Measurements from ENCODE around the gene SH3GL1.
A peak's percentile ranks its signal among the peaks of the same experiment; 100 is the strongest.

Gene SH3GL1

GRCh38 chr19:4400135-4400936 is at the start of gene SH3GL1:
TSS of gene SH3GL1 (minus strand) at chr19:4400547. CDS start at chr19:4400368, 179 bp downstream.
- peak; percentile 71 for DNase-seq

GRCh38 chr19:4449639-4450028 is 49.3 kb upstream of the SH3GL1 start:
- no peak for DNase-seq

GRCh38 chr19:4449022-4449638 is 48.8 kb upstream of the SH3GL1 start:
- no peak for DNase-seq

- DNase-seq = no peak
Observed at GRCh38 chr19:4448147-4448985, 48.0 kb upstream of the SH3GL1 start.

- DNase-seq = no peak
Observed at GRCh38 chr19:4447327-4448146, 47.2 kb upstream of the SH3GL1 start.

GRCh38 chr19:4446704-4447200 is 46.4 kb upstream of the SH3GL1 start:
- no peak for DNase-seq

- DNase-seq = no peak
Observed at GRCh38 chr19:4445963-4446703, 45.8 kb upstream of the SH3GL1 start.

GRCh38 chr19:4444765-4445741 is 44.7 kb upstream of the SH3GL1 start:
- DNase-seq = no peak

GRCh38 chr19:4443966-4444764 is 43.8 kb upstream of the SH3GL1 start:
- no peak for DNase-seq

- no peak for DNase-seq
Observed at GRCh38 chr19:4443188-4443587, 42.8 kb upstream of the SH3GL1 start.

GRCh38 chr19:4442819-4443146 is 42.4 kb upstream of the SH3GL1 start:
- no peak for DNase-seq

GRCh38 chr19:4441994-4442818 is 41.9 kb upstream of the SH3GL1 start:
- DNase-seq = no peak

- no peak for DNase-seq
Observed at GRCh38 chr19:4439243-4439642, 38.9 kb upstream of the SH3GL1 start.

GRCh38 chr19:4437103-4437502 is 36.8 kb upstream of the SH3GL1 start:
- no peak for DNase-seq

GRCh38 chr19:4436231-4436630 is 35.9 kb upstream of the SH3GL1 start:
- DNase-seq = no peak

- DNase-seq = no peak
Observed at GRCh38 chr19:4434391-4434790, 34.0 kb upstream of the SH3GL1 start.

- DNase-seq = no peak
Observed at GRCh38 chr19:4432918-4433506, 32.7 kb upstream of the SH3GL1 start.

Measured in NCI-H2029 treated with DMSO at 0.1 percent for 48 hours (cell line).